Upper lobe of left lung (tissue), 4 donors: Measurements from ENCODE around the gene UNKL.

Source experiments
- CTCF ChIP-seq, 6 experiments: fragments of 450-650 bp in 4 of 6; fragments of 200-600 bp in 2 of 6; sonication (generic) in 2 of 6; IDR thresholded peaks; one replicate each; pipeline ENCODE4 v1.5.1; 2016 to 2019; ENCODE audit warnings: antibody characterized with exemption in 6 of 6
- EP300 ChIP-seq, 4 donors: sonication (generic); formaldehyde crosslinking; IDR thresholded peaks; one replicate each; pipeline ENCODE4 v1.5.1; 2017; ENCODE audit warnings: antibody characterized with exemption in 4 of 4, control low read depth in 2 of 4
- POLR2A ChIP-seq, 4 donors: fragments of 450-650 bp; IDR thresholded peaks; one replicate each; pipeline ENCODE4 v1.5.1; 2016 to 2017; ENCODE audit warnings: antibody characterized with exemption in 4 of 4, mild to moderate bottlenecking in 2 of 4

GRCh38 chr16:1357906-1358566, 56.5 kb downstream of the UNKL start:
- TF ChIP-seq EP300 (IDR thresholded peaks at IDR 0.05): no peak
- no peak for TF ChIP-seq CTCF (IDR thresholded peaks at IDR 0.05)
- no peak for TF ChIP-seq POLR2A (IDR thresholded peaks at IDR 0.05)
